Stimulated activated CD4-positive, alpha-beta T cell treated with anti-CD3 and anti-CD28 coated beads, Interleukin-15, amount 100 ng/mL, for 48 hours (primary cell): Measurements from ENCODE around the gene BICD2.

Experiments
- DNase-seq, 2 donors: peaks; one replicate each; pipeline ENCODE4 v3.0.0-alpha.2; 2020; ENCODE audit warnings: low read depth in 2 of 2

Gene BICD2

GRCh38 chr9:92668746-92669526 is 95.7 kb downstream of the BICD2 start:
- DNase-seq: peak in 1 of 2 donors; percentile 22

- DNase-seq: no peak
Observed at GRCh38 chr9:92666912-92667532, 97.6 kb downstream of the BICD2 start.

GRCh38 chr9:92666236-92666635 is 98.4 kb downstream of the BICD2 start:
- DNase-seq: no peak

GRCh38 chr9:92665836-92666235 is 98.8 kb downstream of the BICD2 start:
- no peak for DNase-seq

- DNase-seq: peak; percentile 13 to 19
Observed at GRCh38 chr9:92664394-92665152, 100.1 kb downstream of the BICD2 start.

GRCh38 chr9:92663951-92664350 is 100.7 kb downstream of the BICD2 start:
- DNase-seq: no peak

- no peak for DNase-seq
Observed at GRCh38 chr9:92663126-92663525, 101.5 kb downstream of the BICD2 start.

GRCh38 chr9:92661743-92662142 is 102.9 kb downstream of the BICD2 start:
- DNase-seq: no peak
